Measurements from ENCODE around the gene OCA2.

Gene OCA2

DNA sequence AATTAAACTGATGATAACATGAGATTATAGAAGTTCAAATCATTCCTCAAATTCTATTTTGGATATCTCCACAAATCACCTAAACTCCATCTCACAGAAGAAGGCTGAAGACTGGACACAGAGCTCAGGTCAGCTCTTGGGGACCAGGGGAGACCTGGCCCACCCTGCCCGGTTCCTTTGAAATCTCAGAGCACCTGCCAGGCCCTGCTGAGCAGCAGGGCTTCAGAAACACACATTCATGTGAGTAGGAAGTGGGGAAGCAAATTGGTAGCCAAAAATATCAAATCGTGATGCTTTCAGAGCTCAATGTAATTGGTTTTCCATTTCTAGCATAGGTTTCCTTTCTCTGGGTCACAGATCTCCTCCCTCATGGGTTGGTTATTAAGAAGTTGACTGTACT lies 76.2 kb downstream of the OCA2 start:
- H3K4me3 ChIP-seq (ENCODE audit: low read depth, low read length) = no peak overlapping the region
- in situ Hi-C loops (cut with HindIII; ENCODE audit: low sequenced_read_pairs) = no loop called here
- DNase-seq (ENCODE audit: low read depth, low spot score) = no peak
- TF ChIP-seq, protein P1, sequence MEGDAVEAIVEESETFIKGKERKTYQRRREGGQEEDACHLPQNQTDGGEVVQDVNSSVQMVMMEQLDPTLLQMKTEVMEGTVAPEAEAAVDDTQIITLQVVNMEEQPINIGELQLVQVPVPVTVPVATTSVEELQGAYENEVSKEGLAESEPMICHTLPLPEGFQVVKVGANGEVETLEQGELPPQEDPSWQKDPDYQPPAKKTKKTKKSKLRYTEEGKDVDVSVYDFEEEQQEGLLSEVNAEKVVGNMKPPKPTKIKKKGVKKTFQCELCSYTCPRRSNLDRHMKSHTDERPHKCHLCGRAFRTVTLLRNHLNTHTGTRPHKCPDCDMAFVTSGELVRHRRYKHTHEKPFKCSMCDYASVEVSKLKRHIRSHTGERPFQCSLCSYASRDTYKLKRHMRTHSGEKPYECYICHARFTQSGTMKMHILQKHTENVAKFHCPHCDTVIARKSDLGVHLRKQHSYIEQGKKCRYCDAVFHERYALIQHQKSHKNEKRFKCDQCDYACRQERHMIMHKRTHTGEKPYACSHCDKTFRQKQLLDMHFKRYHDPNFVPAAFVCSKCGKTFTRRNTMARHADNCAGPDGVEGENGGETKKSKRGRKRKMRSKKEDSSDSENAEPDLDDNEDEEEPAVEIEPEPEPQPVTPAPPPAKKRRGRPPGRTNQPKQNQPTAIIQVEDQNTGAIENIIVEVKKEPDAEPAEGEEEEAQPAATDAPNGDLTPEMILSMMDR (IDR thresholded peaks at IDR 0.05; ENCODE audit: low read depth, low read length) = no peak

GRCh38 chr15:28022181-28022580 lies 76.9 kb downstream of the OCA2 start:
- no peak for DNase-seq (ENCODE audit: low read depth, low spot score)
- TF ChIP-seq, protein P1 (IDR thresholded peaks at IDR 0.05; ENCODE audit: low read depth, low read length) = no peak
- in situ Hi-C loops (cut with HindIII; ENCODE audit: low sequenced_read_pairs) = no loop called here

GRCh38 chr15:28021281-28022039 lies 77.7 kb downstream of the OCA2 start:
- no peak overlapping the region for H3K4me3 ChIP-seq (ENCODE audit: low read depth, low read length)
- in situ Hi-C loops (cut with HindIII; ENCODE audit: low sequenced_read_pairs) = no loop called here
- TF ChIP-seq, protein P1 (IDR thresholded peaks at IDR 0.05; ENCODE audit: low read depth, low read length) = peak; percentile 82
- peak; percentile 96 for DNase-seq (ENCODE audit: low read depth, low spot score)

More at GRCh38 chr15:28022181-28022580, 76.9 kb downstream of the OCA2 start:
- H3K4me3 ChIP-seq (ENCODE audit: low read depth, low read length) = no peak overlapping the region

- no peak overlapping the region for H3K4me3 ChIP-seq (ENCODE audit: low read depth, low read length)
- DNase-seq (ENCODE audit: low read depth, low spot score) = peak; percentile 4
- in situ Hi-C loops (cut with HindIII; ENCODE audit: low sequenced_read_pairs) = no loop called here
- TF ChIP-seq, protein P1 (IDR thresholded peaks at IDR 0.05; ENCODE audit: low read depth, low read length) = no peak
Observed at GRCh38 chr15:28020644-28021043, 78.5 kb downstream of the OCA2 start.

DNA sequence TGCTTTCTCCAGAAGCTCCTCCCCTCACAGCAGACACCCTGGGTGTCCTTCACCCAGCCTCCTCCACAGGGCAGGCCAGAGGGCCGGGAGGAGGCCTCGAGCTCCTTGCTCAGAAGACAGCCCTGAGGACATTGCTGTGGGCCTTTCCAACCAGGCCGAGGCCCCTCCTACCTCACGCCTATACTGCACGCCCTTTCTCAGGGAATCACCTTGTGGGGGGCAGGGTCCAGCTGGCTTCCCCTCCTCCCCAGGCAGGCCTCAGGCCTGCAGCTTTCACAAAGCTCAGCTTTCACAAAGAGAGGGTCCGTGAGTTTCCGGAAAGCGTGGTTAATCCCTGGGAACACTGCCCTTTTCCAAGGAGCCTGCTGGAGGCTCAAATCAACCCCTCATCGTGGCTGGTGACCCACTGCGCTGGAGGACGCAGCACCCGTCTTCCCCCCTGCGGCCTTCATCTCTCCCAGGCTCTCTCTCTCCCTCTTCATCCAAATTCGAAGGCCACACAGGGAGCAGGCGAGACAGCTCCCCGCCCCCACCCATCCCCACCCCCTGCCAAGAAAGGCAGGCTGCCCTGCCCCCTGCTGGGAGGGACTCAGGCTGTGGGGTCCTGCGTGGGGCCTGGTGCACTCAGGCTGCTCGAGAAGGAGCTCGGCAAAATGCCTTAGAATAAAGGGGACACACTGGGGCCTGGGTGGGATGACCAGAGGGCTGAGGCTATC lies 79.4 kb downstream of the OCA2 start:
- in situ Hi-C loops (cut with HindIII; ENCODE audit: low sequenced_read_pairs) = no loop called here
- no peak overlapping the region for H3K4me3 ChIP-seq (ENCODE audit: low read depth, low read length)
- DNase-seq (ENCODE audit: low read depth, low spot score) = no peak
- TF ChIP-seq, protein P1 (IDR thresholded peaks at IDR 0.05; ENCODE audit: low read depth, low read length) = no peak

- in situ Hi-C loops (cut with HindIII; ENCODE audit: low sequenced_read_pairs) = no loop called here
- H3K4me3 ChIP-seq (ENCODE audit: low read depth, low read length) = no peak overlapping the region
- DNase-seq (ENCODE audit: low read depth, low spot score) = no peak
- TF ChIP-seq, protein P1 (IDR thresholded peaks at IDR 0.05; ENCODE audit: low read depth, low read length) = no peak
Observed at GRCh38 chr15:28018291-28019044, 80.6 kb downstream of the OCA2 start.
